ENCODE data around the gene SEC24A.

The SEC24A gene

GRCh38 chr5:134724872-134725271 lies 76.3 kb downstream of the SEC24A start:
- H3K4me2 ChIP-seq (ENCODE audit: low read depth, low read length): no peak overlapping the region
- H3K27ac ChIP-seq (ENCODE audit: low read length): no peak overlapping the region
- no peaks in the 10 kb centered on the region for H3K9me3 ChIP-seq (replicated peaks; ENCODE audit: insufficient read depth, low read length)
- no peaks in the 10 kb centered on the region for H3K27me3 ChIP-seq (replicated peaks; ENCODE audit: insufficient read depth, low read length)
- H3K9ac ChIP-seq (ENCODE audit: low read length): no peak overlapping the region
- H3K4me3 ChIP-seq (ENCODE audit: low read length): no peak overlapping the region
- TF ChIP-seq EZH2phosphoT487 (IDR thresholded peaks at IDR 0.05; ENCODE audit: low read length) (no peak), EZH2 (optimal IDR thresholded peaks at IDR 0.05; ENCODE audit: low read depth, low read length) (no peak), CTCF (IDR thresholded peaks at IDR 0.05; ENCODE audit: low read length) (no peak)
- no peak overlapping the region for H2AFZ ChIP-seq (ENCODE audit: low read length)
- no peaks in the 10 kb centered on the region for H3K79me2 ChIP-seq (ENCODE audit: low read length)
- no peak for DNase-seq
- no peaks in the 10 kb centered on the region for H3K4me1 ChIP-seq (ENCODE audit: low read length)
- no peaks in the 10 kb centered on the region; the same call in 1 of the 2 replicates for H3K36me3 ChIP-seq (replicated peaks; ENCODE audit: insufficient read depth, low read length)
- H4K20me1 ChIP-seq (ENCODE audit: insufficient read depth, low read length): no peaks in the 10 kb centered on the region
- H3K9me2 ChIP-seq (replicated peaks; ENCODE audit: insufficient read depth, low read length): no peaks in the 10 kb centered on the region
- H3F3A ChIP-seq (ENCODE audit: insufficient read depth, low read length): 0 out of 2 replicates have a peak, but pooled peaks cover 3% of the 10 kb centered on the region

- no peak overlapping the region for H3K4me3 ChIP-seq (ENCODE audit: low read length)
- H3K4me2 ChIP-seq (ENCODE audit: low read depth, low read length): no peak overlapping the region
- H2AFZ ChIP-seq (ENCODE audit: low read length): no peak overlapping the region
- H3K9ac ChIP-seq (ENCODE audit: low read length): no peak overlapping the region
- no peaks in the 10 kb centered on the region for H4K20me1 ChIP-seq (ENCODE audit: insufficient read depth, low read length)
- no peaks in the 10 kb centered on the region for H3K9me2 ChIP-seq (replicated peaks; ENCODE audit: insufficient read depth, low read length)
- H3F3A ChIP-seq (ENCODE audit: insufficient read depth, low read length): peaks cover 5% of the 10 kb centered on the region; the same call in 1 of the 2 replicates
- peaks cover 11% of the 10 kb centered on the region; the same call in 1 of the 2 replicates for H3K4me1 ChIP-seq (ENCODE audit: low read length)
- H3K36me3 ChIP-seq (replicated peaks; ENCODE audit: insufficient read depth, low read length): no peaks in the 10 kb centered on the region
- H3K27ac ChIP-seq (ENCODE audit: low read length): no peak overlapping the region
- no peaks in the 10 kb centered on the region for H3K79me2 ChIP-seq (ENCODE audit: low read length)
- DNase-seq: no peak
- no peaks in the 10 kb centered on the region for H3K9me3 ChIP-seq (replicated peaks; ENCODE audit: insufficient read depth, low read length)
- TF ChIP-seq CTCF (IDR thresholded peaks at IDR 0.05; ENCODE audit: low read length): no peak
- TF ChIP-seq EZH2 (optimal IDR thresholded peaks at IDR 0.05; ENCODE audit: low read depth, low read length): no peak
- TF ChIP-seq EZH2phosphoT487 (IDR thresholded peaks at IDR 0.05; ENCODE audit: low read length): no peak
- H3K27me3 ChIP-seq (replicated peaks; ENCODE audit: insufficient read depth, low read length): no peaks in the 10 kb centered on the region
These were observed 84.2 kb downstream of the SEC24A start for GRCh38 chr5:134732819-134733218.

GRCh38 chr5:134735243-134735642 lies 86.7 kb downstream of the SEC24A start:
- no peaks in the 10 kb centered on the region for H3K9me3 ChIP-seq (replicated peaks; ENCODE audit: insufficient read depth, low read length)
- H3K4me1 ChIP-seq (ENCODE audit: low read length): peaks cover 18% of the 10 kb centered on the region; the same call in 1 of the 2 replicates
- H4K20me1 ChIP-seq (ENCODE audit: insufficient read depth, low read length): no peaks in the 10 kb centered on the region
- no peak for DNase-seq
- H3K4me2 ChIP-seq (ENCODE audit: low read depth, low read length): no peak overlapping the region
- TF ChIP-seq EZH2phosphoT487 (IDR thresholded peaks at IDR 0.05; ENCODE audit: low read length) (no peak), EZH2 (optimal IDR thresholded peaks at IDR 0.05; ENCODE audit: low read depth, low read length) (no peak), CTCF (IDR thresholded peaks at IDR 0.05; ENCODE audit: low read length) (no peak)
- no peaks in the 10 kb centered on the region for H3K9me2 ChIP-seq (replicated peaks; ENCODE audit: insufficient read depth, low read length)
- H3K4me3 ChIP-seq (ENCODE audit: low read length): no peak overlapping the region
- no peaks in the 10 kb centered on the region for H3K27me3 ChIP-seq (replicated peaks; ENCODE audit: insufficient read depth, low read length)
- peaks cover 10% of the 10 kb centered on the region; the same call in 1 of the 2 replicates for H3F3A ChIP-seq (ENCODE audit: insufficient read depth, low read length)
- no peaks in the 10 kb centered on the region for H3K36me3 ChIP-seq (replicated peaks; ENCODE audit: insufficient read depth, low read length)
- peaks cover 19% of the 10 kb centered on the region for H3K79me2 ChIP-seq (ENCODE audit: low read length)
- no peak overlapping the region for H3K27ac ChIP-seq (ENCODE audit: low read length)
- H3K9ac ChIP-seq (ENCODE audit: low read length): no peak overlapping the region
- no peak overlapping the region for H2AFZ ChIP-seq (ENCODE audit: low read length)

Measured in MM.1S (cell line).